HepG2 (cell line): Measurements from ENCODE around the gene LACTBL1. TPM values are rescaled to one million over a fixed set of nuclear protein-coding genes. Genes with fewer than 3 reads are reported as not detected.

Experiments used
- ATAC-seq: fragments of 200-7000 bp; cut with Tn5 transposase; 3 replicates; pipeline ENCODE4 v1.9.1; 2020; ENCODE audit warnings: mild to moderate bottlenecking, moderate library complexity
- BruUV-seq: library from RNA; stranded (reverse); fragments of 400-500 nt; replicated peaks from 2 replicates; lab custom pipeline; 2021; lab: Mats Ljungman, UMichigan
- CTCF ChIA-PET: fragments of 300-600 bp; formaldehyde crosslinking; extraction: SDS; loops from one replicate; lab custom pipeline; 2021; ENCODE audit warnings: low total read pairs, inconsistent platforms, low intra/inter-chr PET ratio; lab: Yijun Ruan, JAX
- POLR2A ChIA-PET: fragments of 350-600 bp; sonication (Branson Sonifier 250); formaldehyde crosslinking; loops from one replicate; lab custom pipeline; 2020; ENCODE audit warnings: antibody characterized with exemption, inconsistent platforms; lab: Yijun Ruan, JAX
- DNase-seq: peaks from one replicate; pipeline ENCODE4 v3.0.0-alpha.2; 2015; ENCODE audit warnings: low spot score
- FAIRE-seq: peaks from 3 replicates; lab custom pipeline; 2011; peaks lifted over from hg19 to GRCh38; lab: Jason Lieb, UNC
- H2AFZ ChIP-seq: one replicate; pipeline ENCODE4 v1.6.1; 2011; ENCODE audit warnings: low read length, inconsistent platforms
- H3K27ac ChIP-seq: fragments of 300-600 bp; 3 replicates; pipeline ENCODE4 v1.8.0; 2011; ENCODE audit warnings: mixed run types, mild to moderate bottlenecking, mixed read lengths, low read length, inconsistent platforms; ENCODE audit not compliant: insufficient read depth; ENCODE audit errors: extremely low read length
- H3K27me3 ChIP-seq, 2 experiments: fragments of 200-600 bp in 1 of 2; 2 replicates in 1 of 2; 3 replicates in 1 of 2; pipeline versions ENCODE4 v1.6.0 to v1.8.0; 2011; ENCODE audit warnings: low read length in 2 of 2, mild to moderate bottlenecking in 2 of 2, moderate library complexity in 2 of 2, inconsistent platforms in 1 of 2; ENCODE audit not compliant: insufficient read depth in 2 of 2, control insufficient read depth in 1 of 2
- H3K36me3 ChIP-seq, 2 experiments: fragments of 200-600 bp in 1 of 2; replicated peaks in 1 of 2; 2 replicates in 1 of 2; 3 replicates in 1 of 2; pipeline versions ENCODE4 v1.5.1 to v1.8.0; 2011; ENCODE audit warnings: low read length in 2 of 2, inconsistent platforms in 1 of 2; ENCODE audit not compliant: insufficient read depth in 2 of 2, control insufficient read depth in 1 of 2
- H3K4me1 ChIP-seq: 2 replicates; pipeline ENCODE4 v1.5.1; 2012; ENCODE audit warnings: low read length, inconsistent platforms; ENCODE audit not compliant: insufficient read depth
- H3K4me2 ChIP-seq: 2 replicates; pipeline ENCODE4 v1.6.0; 2011; ENCODE audit warnings: low read depth, low read length, inconsistent platforms
- H3K4me3 ChIP-seq, 3 experiments: fragments of 200-600 bp in 1 of 3; sonication (generic), shearing (Covaris generic) in 1 of 3; replicated peaks in 1 of 3; 2 replicates each; pipeline ENCODE4 v1.5.1; 2011 to 2016; ENCODE audit warnings: low read length in 3 of 3, inconsistent platforms in 2 of 3, low read depth in 2 of 3, mild to moderate bottlenecking in 2 of 3, control low read depth in 1 of 3, mixed read lengths in 1 of 3; ENCODE audit not compliant: insufficient read depth in 1 of 3
- H3K79me2 ChIP-seq: one replicate; pipeline ENCODE4 v1.6.1; 2011; ENCODE audit warnings: low read length, inconsistent platforms; ENCODE audit not compliant: insufficient read depth
- H3K9ac ChIP-seq: 2 replicates; pipeline ENCODE4 v1.6.0; 2011; ENCODE audit warnings: mild to moderate bottlenecking, low read depth, low read length, inconsistent platforms; ENCODE audit not compliant: insufficient read depth
- H3K9me3 ChIP-seq: 2 replicates; pipeline ENCODE4 v1.5.1; 2012; ENCODE audit warnings: mild to moderate bottlenecking, low read length
- H4K20me1 ChIP-seq: 2 replicates; pipeline ENCODE4 v1.6.0; 2011; ENCODE audit warnings: inconsistent platforms, mild to moderate bottlenecking, low read length, moderate library complexity; ENCODE audit not compliant: insufficient read depth
- ARID2 ChIP-seq: sonication (generic); formaldehyde crosslinking; IDR thresholded peaks from 2 replicates; pipeline ENCODE4 v1.8.1; 2022; ENCODE audit warnings: mild to moderate bottlenecking, missing genetic modification reagents, borderline replicate concordance
- CCAR2 ChIP-seq: fragments of 200-400 bp; formaldehyde crosslinking; optimal IDR thresholded peaks from 2 replicates; pipeline ENCODE3; 2018; ENCODE audit warnings: low read depth, mild to moderate bottlenecking, low read length, moderate library complexity
- CENPT ChIP-seq: sonication (generic); formaldehyde crosslinking; IDR thresholded peaks from 2 replicates; pipeline ENCODE4 v1.8.0; 2022; ENCODE audit warnings: low read depth, mild to moderate bottlenecking, moderate library complexity, missing genetic modification reagents
- DR1 ChIP-seq: sonication (generic); formaldehyde crosslinking; IDR thresholded peaks from 2 replicates; pipeline ENCODE4 v1.8.0; 2021; ENCODE audit warnings: mild to moderate bottlenecking, missing genetic modification reagents, inconsistent platforms
- GATAD1 ChIP-seq: IDR thresholded peaks from 2 replicates; pipeline ENCODE4 v1.6.1; 2016; ENCODE audit warnings: missing genetic modification reagents, missing compliant biosample characterization
- PAWR ChIP-seq: sonication (generic); formaldehyde crosslinking; IDR thresholded peaks from 2 replicates; pipeline ENCODE4 v1.4.0; 2020; ENCODE audit warnings: missing genetic modification reagents, mild to moderate bottlenecking, borderline replicate concordance
- SMAD1 ChIP-seq: sonication (generic); formaldehyde crosslinking; IDR thresholded peaks from 2 replicates; pipeline ENCODE4 v1.4.0; 2020; ENCODE audit warnings: missing genetic modification reagents, low read depth, mild to moderate bottlenecking, borderline replicate concordance
- ZFP1 ChIP-seq: IDR thresholded peaks from 2 replicates; pipeline ENCODE4 v1.6.1; 2016
- ZNF44 ChIP-seq: sonication (generic); formaldehyde crosslinking; IDR thresholded peaks from 2 replicates; pipeline ENCODE4 v1.5.1; 2020; ENCODE audit warnings: mild to moderate bottlenecking, missing genetic modification reagents
- ZNF652 ChIP-seq: IDR thresholded peaks from 2 replicates; pipeline ENCODE4 v1.6.1; 2016; ENCODE audit warnings: low read depth, borderline replicate concordance
- WGBS: methylation state at CpG from one replicate; pipeline ENCODE4 v1.1.6; 2017; ENCODE audit warnings: low lambda C conversion rate; 5-methylcytosine and 5-hydroxymethylcytosine counted together
- in situ Hi-C: cut with HindIII; loops from 2 replicates; pipeline ENCODE4 v1.10.0; 2017; ENCODE audit warnings: low pct_unique_long_range_greater_than_20kb; ENCODE audit not compliant: extremely low pct_ligation_motif_present
- intact Hi-C: fragments of 100-400 bp; cut with micrococcal nuclease; formaldehyde crosslinking; loops from one replicate; pipeline ENCODE4 v1.10.0; 2022; ENCODE audit not compliant: unreplicated experiment
- polyA plus RNA-seq, 8 experiments: library from polyadenylated mRNA; depleted of rRNA in 3 of 8; stranded (reverse) in 7 of 8; unstranded in 1 of 8; fragments of >200 nt; fragmentation: Illumina TruSeq in 4 of 8; extraction: Trizol in 4 of 8; gene quantifications; 2 replicates each; pipeline versions ENCODE4 v1.2.1 to v1.2.3, GENCODE V29; 2011 to 2016; ENCODE audit warnings: low read depth in 4 of 8, missing spikeins in 1 of 8, mixed read lengths in 1 of 8; ENCODE audit not compliant: insufficient read depth in 1 of 8
- total RNA-seq, 5 experiments: library from RNA; depleted of rRNA; stranded (reverse); fragments of >200 nt; fragmentation: Illumina TruSeq; extraction: Trizol; gene quantifications; 2 replicates each; pipeline ENCODE4 v1.2.3, GENCODE V29; 2016; ENCODE audit warnings: low read depth in 1 of 5
- TF ChIP-seq, protein P1 (sequence below): sonication (generic); formaldehyde crosslinking; IDR thresholded peaks from 2 replicates; pipeline ENCODE4 v1.4.0; 2020; ENCODE audit warnings: missing genetic modification reagents
- TF ChIP-seq, protein P2 (sequence below): sonication (generic); formaldehyde crosslinking; IDR thresholded peaks from 2 replicates; pipeline ENCODE4 v1.8.0; 2022; ENCODE audit warnings: missing genetic modification reagents, mild to moderate bottlenecking, inconsistent platforms, borderline replicate concordance

The LACTBL1 gene
- total and polyA plus RNA-seq, 2 of the 13 experiments (the other 11 are each of a cell fraction or from before 2014, with no cell fraction given), result 0.12 to 1.3 TPM

DNA sequence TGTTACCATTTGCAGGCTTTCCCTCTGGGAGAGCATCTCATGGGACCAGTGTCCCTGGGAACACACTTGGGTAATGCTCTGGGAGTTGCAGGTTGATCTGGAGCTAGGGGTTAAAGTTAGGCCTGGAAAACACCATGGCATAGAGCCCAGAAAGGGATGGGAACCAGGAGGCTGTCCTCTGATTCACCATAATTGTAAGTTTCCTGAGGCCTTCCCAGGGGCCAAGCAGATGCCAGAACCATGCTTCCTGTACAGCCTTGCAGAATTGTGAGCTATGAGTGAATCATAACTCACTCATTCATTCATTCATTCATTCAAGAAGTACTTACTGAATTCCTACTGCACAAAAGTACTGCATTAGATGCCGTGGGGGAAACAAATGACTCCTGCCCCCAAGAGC, 50.0 kb downstream of the LACTBL1 start (continued):
- TF ChIP-seq, protein P1, sequence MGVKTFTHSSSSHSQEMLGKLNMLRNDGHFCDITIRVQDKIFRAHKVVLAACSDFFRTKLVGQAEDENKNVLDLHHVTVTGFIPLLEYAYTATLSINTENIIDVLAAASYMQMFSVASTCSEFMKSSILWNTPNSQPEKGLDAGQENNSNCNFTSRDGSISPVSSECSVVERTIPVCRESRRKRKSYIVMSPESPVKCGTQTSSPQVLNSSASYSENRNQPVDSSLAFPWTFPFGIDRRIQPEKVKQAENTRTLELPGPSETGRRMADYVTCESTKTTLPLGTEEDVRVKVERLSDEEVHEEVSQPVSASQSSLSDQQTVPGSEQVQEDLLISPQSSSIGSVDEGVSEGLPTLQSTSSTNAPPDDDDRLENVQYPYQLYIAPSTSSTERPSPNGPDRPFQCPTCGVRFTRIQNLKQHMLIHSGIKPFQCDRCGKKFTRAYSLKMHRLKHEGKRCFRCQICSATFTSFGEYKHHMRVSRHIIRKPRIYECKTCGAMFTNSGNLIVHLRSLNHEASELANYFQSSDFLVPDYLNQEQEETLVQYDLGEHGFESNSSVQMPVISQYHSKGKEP (CRISPR knock-in tag), result no peak

DNA sequence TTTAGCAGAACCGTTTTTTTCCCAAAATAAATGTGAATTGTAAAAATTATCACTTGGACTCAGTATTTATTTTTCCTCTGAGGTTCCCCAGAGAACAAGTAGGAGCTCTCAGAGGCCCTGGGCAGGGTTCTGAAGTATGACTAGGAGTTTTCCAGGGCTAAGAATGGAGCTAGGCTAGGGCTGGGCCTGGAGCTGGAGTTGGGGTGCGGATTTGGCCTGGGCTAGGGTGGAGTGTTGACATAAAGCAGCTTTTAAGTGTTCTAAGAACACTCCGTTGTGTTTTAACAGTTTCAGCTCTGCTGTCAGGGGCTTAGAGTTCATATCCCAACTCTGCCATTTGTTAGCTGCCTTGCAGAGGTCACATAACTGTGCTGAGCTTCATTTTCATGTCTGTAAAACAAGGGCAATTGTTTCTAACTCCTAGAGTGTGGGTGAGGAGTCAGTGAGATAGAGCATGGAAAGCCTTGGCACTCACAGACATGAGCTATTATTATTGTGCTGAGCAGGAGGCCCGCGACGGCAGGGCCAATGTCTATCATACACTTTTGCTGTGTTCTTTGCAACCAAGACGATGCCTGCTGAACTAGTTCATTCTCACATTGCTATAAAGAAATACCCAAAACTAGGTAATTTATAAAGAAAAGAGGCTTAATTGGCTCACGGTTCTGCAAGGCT, 51.1 kb downstream of the LACTBL1 start:
- no peaks in the 10 kb centered on the region for H3K36me3 ChIP-seq
- H3K27ac ChIP-seq, result no peak overlapping the region
- no peak overlapping the region for H3K4me2 ChIP-seq
- CTCF ChIA-PET, result no interaction called here
- ATAC-seq (no peak), FAIRE-seq (no peak), DNase-seq (no peak)
- H3K4me3 ChIP-seq, result no peak overlapping the region
- no peaks in the 10 kb centered on the region for H3K9me3 ChIP-seq
- peaks cover 2 to 9% of the 10 kb centered on the region in 2 experiments; a peak in 1 of 5 replicates for H3K27me3 ChIP-seq
- no TSS peak for BruUV-seq
- in situ Hi-C loops, result no loop called here
- 41% methylated on average over 8 of the region's 8 CpGs for WGBS
- H4K20me1 ChIP-seq, result no peaks in the 10 kb centered on the region
- no peaks in the 10 kb centered on the region for H3K4me1 ChIP-seq
- no peak overlapping the region for H2AFZ ChIP-seq
- H3K79me2 ChIP-seq, result no peaks in the 10 kb centered on the region
- H3K9ac ChIP-seq, result no peak overlapping the region
- no peak for TF ChIP-seq ZNF652
- intact Hi-C loops, result no loop called here
- POLR2A ChIA-PET, result no interaction called here

DNA sequence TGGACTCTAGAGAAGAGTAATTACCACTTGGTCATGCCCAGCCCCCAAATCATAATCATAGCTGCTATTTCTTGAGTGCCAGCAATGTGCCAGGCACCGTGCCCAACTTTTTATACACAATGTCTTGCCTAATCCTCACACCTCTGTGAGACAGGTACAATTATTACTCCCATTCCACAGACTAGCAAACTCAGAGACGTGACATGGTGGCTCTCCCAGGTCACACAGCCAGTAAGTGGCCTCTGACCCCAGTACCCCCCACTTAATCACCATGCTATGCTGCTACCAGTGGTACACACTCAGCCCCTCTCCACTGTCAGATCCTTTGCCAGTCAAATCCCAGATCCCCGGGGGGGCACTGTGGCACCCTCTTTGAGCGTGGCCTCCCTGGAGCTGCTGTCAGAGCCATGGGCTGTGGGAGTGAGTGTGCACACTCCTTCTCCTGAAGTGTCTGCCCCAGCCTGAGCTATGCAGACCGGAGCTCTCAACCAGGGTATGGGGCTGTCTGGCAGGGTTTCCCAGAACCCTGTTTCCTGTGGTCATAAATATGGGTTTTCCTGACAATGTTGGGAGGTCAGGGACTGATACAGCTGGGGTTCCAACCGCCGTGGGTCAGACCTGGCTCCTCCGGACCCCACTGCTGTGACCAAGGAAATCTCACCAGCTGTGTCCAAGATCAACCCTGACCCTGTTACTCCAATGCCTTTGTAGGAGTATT, 51.8 kb downstream of the LACTBL1 start:
- no TSS peak for BruUV-seq
- H2AFZ ChIP-seq, result no peak overlapping the region
- 28% methylated on average over 8 of the region's 8 CpGs for WGBS
- H3K79me2 ChIP-seq, result no peaks in the 10 kb centered on the region
- H3K4me1 ChIP-seq, result no peaks in the 10 kb centered on the region
- intact Hi-C loops (no loop called here), in situ Hi-C loops (no loop called here)
- H3K36me3 ChIP-seq, result no peaks in the 10 kb centered on the region
- no peaks in the 10 kb centered on the region for H4K20me1 ChIP-seq
- no peak overlapping the region for H3K4me2 ChIP-seq
- ChIA-PET POLR2A (no interaction called here), CTCF (no interaction called here)
- H3K9me3 ChIP-seq, result no peaks in the 10 kb centered on the region
- no peak for ATAC-seq
- no peak for DNase-seq
- H3K27ac ChIP-seq, result no peak overlapping the region
- FAIRE-seq, result no peak
- no peak overlapping the region for H3K9ac ChIP-seq
- H3K4me3 ChIP-seq, result no peak overlapping the region
- H3K27me3 ChIP-seq, result peaks cover 2 to 12% of the 10 kb centered on the region in 2 experiments; a peak in 1 of 5 replicates
- no peak for TF ChIP-seq ZFP1
- TF ChIP-seq, protein P2, sequence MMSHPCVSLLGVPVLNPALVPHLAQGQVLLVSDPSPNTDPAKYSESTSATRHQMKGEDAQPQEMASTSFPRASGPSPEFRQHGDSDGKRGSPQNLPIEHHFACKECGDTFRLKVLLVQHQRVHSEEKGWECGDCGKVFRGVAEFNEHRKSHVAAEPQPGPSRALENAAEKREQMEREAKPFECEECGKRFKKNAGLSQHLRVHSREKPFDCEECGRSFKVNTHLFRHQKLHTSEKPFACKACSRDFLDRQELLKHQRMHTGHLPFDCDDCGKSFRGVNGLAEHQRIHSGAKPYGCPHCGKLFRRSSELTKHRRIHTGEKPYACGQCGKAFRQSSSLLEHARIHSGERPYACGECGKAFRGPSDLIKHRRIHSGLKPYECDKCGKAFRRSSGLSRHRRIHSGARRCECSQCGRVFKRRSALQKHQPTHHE, result no peak
- TF ChIP-seq DR1 (CRISPR knock-in tag), result no peak
- no peak for TF ChIP-seq ARID2
- no peak for TF ChIP-seq ZNF44
- TF ChIP-seq GATAD1 (CRISPR knock-in tag), result no peak
- no peak for TF ChIP-seq CENPT
- TF ChIP-seq PAWR, result no peak
- TF ChIP-seq SMAD1 (CRISPR knock-in tag), result no peak
- TF ChIP-seq CCAR2, result no peak
